H9 (cell line): ENCODE results near the gene COX5A. TPM values are rescaled to one million over a fixed set of nuclear protein-coding genes. Genes with fewer than 3 reads are reported as not detected.

Source experiments
- DNase-seq: peaks from one replicate; pipeline ENCODE4 v3.0.0-alpha.2; 2017
- H2AFZ ChIP-seq: one replicate; pipeline ENCODE4 v1.6.1; 2013; ENCODE audit warnings: mild to moderate bottlenecking, low read length, control low read depth, moderate library complexity
- H2AK5ac ChIP-seq: 2 replicates; pipeline ENCODE4 v1.6.1; 2013; ENCODE audit warnings: low read length, control low read depth, mixed read lengths; ENCODE audit not compliant: insufficient read length
- H2BK120ac ChIP-seq: one replicate; pipeline ENCODE4 v1.6.1; 2013; ENCODE audit warnings: low read depth, mild to moderate bottlenecking, low read length, control low read depth, inconsistent platforms; ENCODE audit not compliant: poor library complexity, severe bottlenecking
- H2BK12ac ChIP-seq: 2 replicates; pipeline ENCODE4 v1.6.1; 2013; ENCODE audit warnings: low read length, control low read depth, mixed read lengths, low read depth; ENCODE audit not compliant: insufficient read length
- H2BK15ac ChIP-seq: 2 replicates; pipeline ENCODE4 v1.6.1; 2013; ENCODE audit warnings: low read depth, low read length, control low read depth
- H2BK20ac ChIP-seq: one replicate; pipeline ENCODE4 v1.6.1; 2013; ENCODE audit warnings: low read depth, mild to moderate bottlenecking, low read length, control low read depth, inconsistent platforms; ENCODE audit not compliant: poor library complexity, severe bottlenecking
- H2BK5ac ChIP-seq: 2 replicates; pipeline ENCODE4 v1.6.1; 2013; ENCODE audit warnings: low read length, control low read depth, mixed read lengths; ENCODE audit not compliant: insufficient read length
- H3K14ac ChIP-seq: 2 replicates; pipeline ENCODE4 v1.6.1; 2013; ENCODE audit warnings: low read length, control low read depth; ENCODE audit not compliant: insufficient read depth
- H3K18ac ChIP-seq: 2 replicates; pipeline ENCODE4 v1.6.1; 2013; ENCODE audit warnings: low read depth, mild to moderate bottlenecking, mixed read lengths, low read length, control low read depth; ENCODE audit not compliant: insufficient read length
- H3K23ac ChIP-seq: 2 replicates; pipeline ENCODE4 v1.6.1; 2013; ENCODE audit warnings: low read length, control low read depth, mixed read lengths, low read depth; ENCODE audit not compliant: insufficient read length
- H3K23me2 ChIP-seq: 2 replicates; pipeline ENCODE4 v1.6.1; 2013; ENCODE audit warnings: low read depth, mild to moderate bottlenecking, mixed read lengths, low read length, control low read depth; ENCODE audit not compliant: insufficient read length, poor library complexity, severe bottlenecking
- H3K27ac ChIP-seq: 2 replicates; pipeline ENCODE4 v1.5.1; 2013; ENCODE audit warnings: low read length, control low read depth, mixed read lengths, low read depth; ENCODE audit not compliant: insufficient read length
- H3K27me3 ChIP-seq: 2 replicates; pipeline ENCODE4 v1.6.1; 2013; ENCODE audit warnings: low read length, control low read depth, inconsistent platforms; ENCODE audit not compliant: insufficient read depth
- H3K4ac ChIP-seq: 2 replicates; pipeline ENCODE4 v1.6.1; 2013; ENCODE audit warnings: low read depth, mild to moderate bottlenecking, control low read depth, inconsistent platforms, low read length, moderate library complexity
- H3K4me1 ChIP-seq: 2 replicates; pipeline ENCODE4 v1.6.1; 2013; ENCODE audit warnings: low read length, control low read depth, inconsistent platforms; ENCODE audit not compliant: insufficient read depth
- H3K4me2 ChIP-seq: 2 replicates; pipeline ENCODE4 v1.6.1; 2013; ENCODE audit warnings: low read length, control low read depth, mixed read lengths; ENCODE audit not compliant: insufficient read length, insufficient read depth
- H3K56ac ChIP-seq: 2 replicates; pipeline ENCODE4 v1.6.1; 2013; ENCODE audit warnings: low read depth, mild to moderate bottlenecking, mixed read lengths, low read length, control low read depth; ENCODE audit not compliant: insufficient read length
- H3K79me1 ChIP-seq: 2 replicates; pipeline ENCODE4 v1.6.1; 2013; ENCODE audit warnings: low read depth, mild to moderate bottlenecking, moderate library complexity, low read length, control low read depth, inconsistent platforms; ENCODE audit not compliant: insufficient read depth, poor library complexity, severe bottlenecking
- H3K79me2 ChIP-seq: 2 replicates; pipeline ENCODE4 v1.6.1; 2013; ENCODE audit warnings: low read length, control low read depth, inconsistent platforms; ENCODE audit not compliant: insufficient read depth
- H3K9ac ChIP-seq: 2 replicates; pipeline ENCODE4 v1.6.1; 2013; ENCODE audit warnings: low read length, control low read depth, mixed read lengths; ENCODE audit not compliant: insufficient read length; ENCODE audit errors: extremely low read depth
- H3K9me3 ChIP-seq: one replicate; pipeline ENCODE4 v1.6.1; 2013; ENCODE audit warnings: low read depth, low read length, inconsistent platforms; ENCODE audit not compliant: control insufficient read depth
- H3T11ph ChIP-seq: one replicate; pipeline ENCODE4 v1.6.1; 2013; ENCODE audit warnings: mild to moderate bottlenecking, low read length, control low read depth, inconsistent platforms
- H4K20me1 ChIP-seq: one replicate; pipeline ENCODE4 v1.6.1; 2013; ENCODE audit not compliant: control insufficient read depth, insufficient read length, insufficient read depth
- H4K5ac ChIP-seq: 2 replicates; pipeline ENCODE4 v1.6.1; 2013; ENCODE audit warnings: low read depth, mild to moderate bottlenecking, mixed read lengths, low read length, control low read depth; ENCODE audit not compliant: insufficient read length
- H4K8ac ChIP-seq: replicated peaks from 2 replicates; pipeline ENCODE4 v1.6.1; 2013; ENCODE audit warnings: low read length, control low read depth, mixed read lengths, low read depth; ENCODE audit not compliant: insufficient read length
- H4K91ac ChIP-seq: 2 replicates; pipeline ENCODE4 v1.6.1; 2013; ENCODE audit warnings: low read depth, mild to moderate bottlenecking, moderate library complexity, mixed read lengths, low read length, control low read depth; ENCODE audit not compliant: insufficient read length
- H3K27ac Mint-ChIP-seq, 3 experiments: 2 replicates in 2 of 3; 3 replicates in 1 of 3; pipeline ENCODE4 v1.8.0; 2020 to 2021; ENCODE audit warnings: mixed read lengths in 3 of 3, mild to moderate bottlenecking in 1 of 3, moderate library complexity in 1 of 3
- H3K27me3 Mint-ChIP-seq: 2 replicates; pipeline ENCODE4 v1.8.0; 2021; ENCODE audit warnings: low read depth, mild to moderate bottlenecking, moderate library complexity, mixed read lengths
- H3K36me3 Mint-ChIP-seq, 3 experiments: 2 replicates in 2 of 3; 3 replicates in 1 of 3; pipeline ENCODE4 v1.8.0; 2020 to 2021; ENCODE audit warnings: low read depth in 3 of 3, mixed read lengths in 3 of 3; ENCODE audit not compliant: insufficient read depth in 1 of 3
- H3K4me1 Mint-ChIP-seq, 2 experiments: 2 replicates each; pipeline ENCODE4 v1.8.0; 2020; ENCODE audit warnings: mixed read lengths in 2 of 2
- H3K4me3 Mint-ChIP-seq, 2 experiments: 2 replicates in 1 of 2; 3 replicates in 1 of 2; pipeline ENCODE4 v1.8.0; 2020 to 2021; ENCODE audit warnings: mild to moderate bottlenecking in 2 of 2, mixed read lengths in 2 of 2, moderate library complexity in 1 of 2
- H3K9me3 Mint-ChIP-seq, 2 experiments: 2 replicates in 1 of 2; 3 replicates in 1 of 2; pipeline ENCODE4 v1.8.0; 2020; ENCODE audit warnings: mild to moderate bottlenecking in 2 of 2, mixed read lengths in 2 of 2, moderate library complexity in 1 of 2
- WGBS: extraction: QIAGEN DNeasy Blood & Tissue Kit; methylation state at CpG from one replicate; pipeline ENCODE4 v1.1.7; 2013; ENCODE audit warnings: missing lambda C conversion rate, low lambda C conversion rate, mixed read lengths; ENCODE audit not compliant: insufficient read length; ENCODE audit errors: extremely low coverage; 5-methylcytosine and 5-hydroxymethylcytosine counted together
- total RNA-seq: library from RNA; stranded (reverse); gene quantifications from 2 replicates; pipeline ENCODE4 v1.2.1, GENCODE V29; 2021
- TF ChIP-seq, protein P1 (sequence below): fragments of 200-600 bp; sonication (generic); conservative IDR thresholded peaks from 3 replicates; pipeline ENCODE4 v1.8.0; 2021; ENCODE audit warnings: antibody characterized with exemption, mild to moderate bottlenecking

The COX5A gene
- total RNA-seq, 1 experiment from 2014 or later: 331 TPM

- Histone ChIP-seq H3T11ph (no peak overlapping the region), H2BK5ac (no peak overlapping the region), H3K23me2 (peaks cover 18% of the 10 kb centered on the region), H2AFZ (no peak overlapping the region), H3K27ac (no peak overlapping the region), H3K79me1 (no peaks in the 10 kb centered on the region), H3K18ac (no peak overlapping the region), H2BK120ac (no peak overlapping the region), H4K20me1 (no peaks in the 10 kb centered on the region), H2BK12ac (no peak overlapping the region), H3K9me3 (no peaks in the 10 kb centered on the region), H3K23ac (no peak overlapping the region), H4K5ac (no peak overlapping the region), H3K79me2 (no peaks in the 10 kb centered on the region), H3K4ac (no peak overlapping the region), H3K56ac (no peak overlapping the region), H4K91ac (no peak overlapping the region), H3K14ac (no peak overlapping the region), H2AK5ac (no peak overlapping the region), H2BK15ac (no peak overlapping the region), H2BK20ac (no peak overlapping the region), H3K4me2 (no peak overlapping the region), H3K27me3 (peaks cover 7% of the 10 kb centered on the region; the same call in 1 of the 2 replicates), H3K4me1 (no peaks in the 10 kb centered on the region), H4K8ac (no peak overlapping the region), H3K9ac (no peak overlapping the region)
- Mint-ChIP-seq H3K27me3 (peaks cover 66% of the 10 kb centered on the region), H3K9me3 (no peaks in the 10 kb centered on the region), H3K27ac (no peak overlapping the region; a peak in 1 of 7 replicates), H3K4me1 (peaks cover 12 to 26% of the 10 kb centered on the region in 2 experiments), H3K4me3 (no peak overlapping the region), H3K36me3 (no peaks in the 10 kb centered on the region; a peak in 1 of 7 replicates)
- WGBS: no CpG with 5 or more reads among the region's 2 CpGs
- no peak for DNase-seq
- TF ChIP-seq, protein P1, sequence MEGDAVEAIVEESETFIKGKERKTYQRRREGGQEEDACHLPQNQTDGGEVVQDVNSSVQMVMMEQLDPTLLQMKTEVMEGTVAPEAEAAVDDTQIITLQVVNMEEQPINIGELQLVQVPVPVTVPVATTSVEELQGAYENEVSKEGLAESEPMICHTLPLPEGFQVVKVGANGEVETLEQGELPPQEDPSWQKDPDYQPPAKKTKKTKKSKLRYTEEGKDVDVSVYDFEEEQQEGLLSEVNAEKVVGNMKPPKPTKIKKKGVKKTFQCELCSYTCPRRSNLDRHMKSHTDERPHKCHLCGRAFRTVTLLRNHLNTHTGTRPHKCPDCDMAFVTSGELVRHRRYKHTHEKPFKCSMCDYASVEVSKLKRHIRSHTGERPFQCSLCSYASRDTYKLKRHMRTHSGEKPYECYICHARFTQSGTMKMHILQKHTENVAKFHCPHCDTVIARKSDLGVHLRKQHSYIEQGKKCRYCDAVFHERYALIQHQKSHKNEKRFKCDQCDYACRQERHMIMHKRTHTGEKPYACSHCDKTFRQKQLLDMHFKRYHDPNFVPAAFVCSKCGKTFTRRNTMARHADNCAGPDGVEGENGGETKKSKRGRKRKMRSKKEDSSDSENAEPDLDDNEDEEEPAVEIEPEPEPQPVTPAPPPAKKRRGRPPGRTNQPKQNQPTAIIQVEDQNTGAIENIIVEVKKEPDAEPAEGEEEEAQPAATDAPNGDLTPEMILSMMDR: no peak
These were observed 24.8 kb upstream of the COX5A start for GRCh38 chr15:74962671-74963070.
